ENCODE measurements around the gene RUFY1.

Gene RUFY1

DNA sequence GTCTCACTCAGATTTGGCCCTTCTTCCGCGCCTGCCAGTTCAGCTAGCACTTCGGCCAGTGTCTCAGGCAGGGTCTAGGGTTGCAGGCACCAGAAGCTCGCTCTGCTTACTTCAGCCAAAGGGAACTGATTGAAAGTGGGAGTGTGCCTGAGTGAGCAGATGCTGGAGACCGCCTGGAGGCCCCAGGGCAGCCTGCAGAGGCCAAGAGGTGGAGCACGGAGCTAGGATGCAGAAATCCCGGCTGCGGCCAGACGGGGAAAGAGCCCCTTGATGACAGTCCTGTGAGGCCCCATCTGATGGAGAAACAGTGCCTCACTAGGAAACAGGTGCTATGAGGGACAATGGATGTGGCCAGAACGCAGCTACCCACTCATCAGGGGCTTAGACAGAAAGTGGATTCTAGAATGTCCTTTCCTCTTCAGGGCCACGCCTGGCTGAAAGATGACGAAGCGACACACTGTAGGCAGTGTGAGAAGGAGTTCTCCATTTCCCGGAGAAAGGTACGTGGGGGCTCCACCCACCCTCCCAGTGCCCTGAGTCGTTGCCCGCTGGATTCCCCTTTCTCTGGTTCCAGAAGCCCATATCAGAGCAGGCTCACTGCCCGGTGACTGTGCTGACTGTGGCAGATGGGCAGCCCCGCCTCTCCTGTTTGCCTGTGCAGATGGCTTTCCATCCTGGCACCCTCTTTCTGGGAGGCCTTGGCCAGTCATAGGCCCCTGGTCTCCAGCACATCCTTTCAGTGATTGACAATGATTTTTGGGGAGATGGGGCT is 57.0 kb downstream of the RUFY1 start:
- ChIA-PET POLR2A (ENCODE audit: low non-redundant PET) (no interaction called here), CTCF (interaction anchor here (0.5 kb wide), 1 partner anchor 824 kb away, joined by 3 read pairs; no protein-coding TSS in a partner anchor)
- DNase-seq (ENCODE audit: low spot score): no peak
- H3K27ac ChIP-seq: peak overlapping the region; percentile 69
- TF ChIP-seq, protein P1, sequence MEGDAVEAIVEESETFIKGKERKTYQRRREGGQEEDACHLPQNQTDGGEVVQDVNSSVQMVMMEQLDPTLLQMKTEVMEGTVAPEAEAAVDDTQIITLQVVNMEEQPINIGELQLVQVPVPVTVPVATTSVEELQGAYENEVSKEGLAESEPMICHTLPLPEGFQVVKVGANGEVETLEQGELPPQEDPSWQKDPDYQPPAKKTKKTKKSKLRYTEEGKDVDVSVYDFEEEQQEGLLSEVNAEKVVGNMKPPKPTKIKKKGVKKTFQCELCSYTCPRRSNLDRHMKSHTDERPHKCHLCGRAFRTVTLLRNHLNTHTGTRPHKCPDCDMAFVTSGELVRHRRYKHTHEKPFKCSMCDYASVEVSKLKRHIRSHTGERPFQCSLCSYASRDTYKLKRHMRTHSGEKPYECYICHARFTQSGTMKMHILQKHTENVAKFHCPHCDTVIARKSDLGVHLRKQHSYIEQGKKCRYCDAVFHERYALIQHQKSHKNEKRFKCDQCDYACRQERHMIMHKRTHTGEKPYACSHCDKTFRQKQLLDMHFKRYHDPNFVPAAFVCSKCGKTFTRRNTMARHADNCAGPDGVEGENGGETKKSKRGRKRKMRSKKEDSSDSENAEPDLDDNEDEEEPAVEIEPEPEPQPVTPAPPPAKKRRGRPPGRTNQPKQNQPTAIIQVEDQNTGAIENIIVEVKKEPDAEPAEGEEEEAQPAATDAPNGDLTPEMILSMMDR (conservative IDR thresholded peaks at IDR 0.05; ENCODE audit: low read depth): no peak

DNA sequence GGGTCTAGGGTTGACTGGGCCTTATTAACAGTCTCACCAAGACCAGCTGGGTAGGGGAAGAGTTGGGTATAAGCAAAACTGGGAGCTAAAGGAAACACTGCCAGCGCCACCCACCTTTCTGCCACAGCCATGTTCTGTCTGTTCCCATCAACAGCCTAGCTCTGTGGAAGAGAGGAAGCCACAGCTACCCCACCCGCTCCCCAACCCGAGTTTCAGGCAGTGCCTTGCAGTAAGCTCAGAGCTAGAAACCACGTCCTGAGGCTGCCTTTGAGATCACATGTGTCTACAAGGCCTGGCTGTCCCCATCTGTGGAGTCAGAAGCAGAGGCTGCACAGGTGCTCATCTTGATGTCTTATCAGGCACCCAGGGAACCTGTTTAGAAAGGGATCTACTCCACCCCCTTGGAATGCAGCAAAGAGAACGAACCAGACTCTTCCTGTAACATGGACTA is 57.8 kb downstream of the RUFY1 start:
- TF ChIP-seq, protein P1 (conservative IDR thresholded peaks at IDR 0.05; ENCODE audit: low read depth): no peak
- no peak for DNase-seq (ENCODE audit: low spot score)
- POLR2A ChIA-PET (ENCODE audit: low non-redundant PET): no interaction called here
- CTCF ChIA-PET: no interaction called here
- peak overlapping the region; percentile 69 for H3K27ac ChIP-seq

DNA sequence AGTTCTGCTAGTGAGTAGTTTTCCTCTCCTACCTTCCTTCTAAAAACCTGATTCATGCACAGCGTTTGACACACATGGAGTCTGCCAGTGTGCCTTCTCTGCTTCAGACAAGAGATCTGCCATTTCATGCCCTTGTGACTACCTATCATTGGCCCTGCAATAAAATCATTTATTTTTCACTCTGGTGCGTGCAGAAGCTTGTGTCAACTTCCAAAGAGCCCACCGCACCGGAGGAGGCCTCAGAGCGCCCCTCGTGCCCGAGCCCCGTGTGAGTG is 59.4 kb downstream of the RUFY1 start:
- no peak for DNase-seq (ENCODE audit: low spot score)
- peak overlapping the region; percentile 69 for H3K27ac ChIP-seq
- CTCF ChIA-PET: no interaction called here
- POLR2A ChIA-PET (ENCODE audit: low non-redundant PET): no interaction called here
- TF ChIP-seq, protein P1 (conservative IDR thresholded peaks at IDR 0.05; ENCODE audit: low read depth): no peak

DNA sequence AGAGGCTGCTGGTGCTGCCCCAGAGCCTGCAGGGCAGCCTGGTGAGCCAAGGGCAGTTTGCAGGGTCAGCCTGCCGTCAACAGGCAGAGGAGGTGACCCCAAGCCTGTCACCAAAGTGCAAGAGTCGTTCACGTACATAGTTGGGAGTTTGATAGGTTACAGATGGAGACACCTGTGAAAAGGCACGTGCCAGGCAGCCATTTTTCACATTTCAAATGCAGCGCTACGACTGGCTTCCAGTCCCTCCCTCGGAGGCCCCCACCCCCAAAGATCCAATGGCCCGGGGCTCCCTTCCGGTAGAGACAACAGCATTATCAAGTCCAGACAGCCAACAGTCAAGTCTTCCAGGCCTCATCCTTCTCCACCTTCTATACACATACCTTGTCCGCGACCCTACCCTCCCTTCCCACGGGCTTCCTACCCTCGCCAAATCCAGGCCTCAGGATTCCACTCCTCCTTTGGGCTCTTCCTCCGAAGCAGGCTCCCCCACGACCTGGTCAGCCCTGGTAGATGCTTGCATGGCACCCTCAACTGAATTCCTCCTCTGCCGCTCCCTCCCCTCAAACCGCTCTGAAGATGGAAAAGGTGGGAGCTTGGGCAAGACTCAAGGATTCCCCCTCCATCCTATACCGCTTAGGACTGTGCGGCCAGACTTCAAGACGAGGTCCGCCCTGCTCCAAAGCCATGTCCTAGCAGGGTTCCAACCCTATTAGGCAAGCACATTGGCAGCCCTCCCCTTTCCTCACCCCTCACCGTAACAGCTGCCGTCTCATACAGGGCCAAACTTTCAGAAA is 60.0 kb downstream of the RUFY1 start:
- ChIA-PET POLR2A (ENCODE audit: low non-redundant PET) (no interaction called here), CTCF (no interaction called here)
- no peak for DNase-seq (ENCODE audit: low spot score)
- TF ChIP-seq, protein P1 (conservative IDR thresholded peaks at IDR 0.05; ENCODE audit: low read depth): no peak
- H3K27ac ChIP-seq: peak overlapping the region; percentile 69

DNA sequence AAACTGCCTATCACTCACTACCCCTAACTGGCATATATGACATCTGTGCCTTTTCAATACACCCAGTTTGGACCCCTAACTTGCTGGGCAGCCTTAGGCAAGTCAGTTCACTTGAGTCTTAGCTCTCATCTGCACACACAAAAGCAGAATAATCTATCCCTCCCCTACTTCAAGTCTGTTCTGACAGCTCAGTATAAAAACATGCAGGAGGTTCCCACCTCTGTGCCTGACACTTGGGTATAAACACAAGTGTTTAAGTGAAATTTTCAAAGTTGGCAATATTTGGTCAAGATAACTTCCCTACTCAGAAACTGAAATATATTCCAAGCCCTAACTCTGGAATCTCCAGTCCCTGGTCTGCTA is 60.5 kb downstream of the RUFY1 start:
- POLR2A ChIA-PET (ENCODE audit: low non-redundant PET): no interaction called here
- TF ChIP-seq, protein P1 (conservative IDR thresholded peaks at IDR 0.05; ENCODE audit: low read depth): no peak
- DNase-seq (ENCODE audit: low spot score): no peak
- CTCF ChIA-PET: no interaction called here
- H3K27ac ChIP-seq: peak overlapping the region; percentile 69

DNA sequence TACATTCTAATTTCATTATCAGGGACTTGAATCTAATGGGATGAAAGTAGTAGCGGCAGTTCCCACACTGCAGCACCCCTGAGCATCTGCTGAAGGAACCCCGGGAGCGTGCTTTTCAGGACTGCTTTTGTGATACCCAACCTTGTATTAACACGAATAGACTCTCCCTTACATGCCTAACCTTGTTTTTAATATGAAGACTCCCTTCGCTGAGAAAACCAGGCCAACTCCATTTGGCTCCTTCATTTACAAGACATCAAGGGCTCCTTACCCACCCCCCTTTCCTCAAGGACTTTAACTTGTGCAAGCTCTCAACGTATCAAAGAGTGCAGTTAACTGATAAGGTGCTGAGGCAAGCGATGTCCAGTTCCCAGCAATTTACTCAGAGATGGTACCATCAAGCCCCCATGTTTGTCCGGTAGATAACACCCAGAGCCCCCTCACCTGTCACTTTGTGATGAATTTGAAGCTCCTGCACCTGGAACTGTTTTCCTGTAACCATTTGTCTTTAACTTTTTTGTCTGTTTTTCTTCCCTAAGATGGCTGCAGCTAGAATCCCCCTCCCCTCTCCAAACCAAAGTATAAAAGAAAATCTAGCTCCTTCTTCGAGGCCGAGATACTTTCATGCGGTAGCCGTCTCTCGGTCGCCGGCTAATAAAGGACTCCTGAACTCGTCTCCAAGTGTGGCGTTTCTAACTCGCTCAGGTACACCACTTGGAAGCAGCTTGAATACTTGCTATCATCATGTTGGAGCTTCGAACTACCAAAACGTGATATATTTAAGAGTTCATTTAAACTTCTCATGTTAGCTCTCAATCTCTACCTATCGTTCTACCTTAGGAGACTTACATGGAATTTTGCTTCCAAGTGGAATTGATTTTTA is 62.5 kb downstream of the RUFY1 start:
- TF ChIP-seq, protein P1 (conservative IDR thresholded peaks at IDR 0.05; ENCODE audit: low read depth): no peak
- ChIA-PET POLR2A (ENCODE audit: low non-redundant PET) (interaction anchor here (1.1 kb wide), 1 partner anchor 10 kb away, joined by 3 read pairs; the partner anchor contains the start of gene HNRNPH1), CTCF (interaction anchor here (0.6 kb wide), 1 partner anchor 1355 kb away, joined by 3 read pairs; no protein-coding TSS in a partner anchor)
- peak overlapping the region; percentile 61 for H3K27ac ChIP-seq
- no peak for DNase-seq (ENCODE audit: low spot score)
